Gastrocnemius medialis (tissue), 4 donors: Measurements from ENCODE around the gene CNR2.

Source experiments
- CTCF ChIP-seq, 5 experiments: fragments of 450-650 bp in 3 of 5; fragments of 200-600 bp in 2 of 5; sonication (generic) in 2 of 5; IDR thresholded peaks in 4 of 5; conservative IDR thresholded peaks in 1 of 5; 1 replicate in 4 of 5; 2 replicates in 1 of 5; pipeline ENCODE4 v1.5.1; 2016 to 2019; ENCODE audit warnings: antibody characterized with exemption in 5 of 5, mild to moderate bottlenecking in 3 of 5, moderate library complexity in 3 of 5
- POLR2A ChIP-seq, 2 donors: fragments of 450-650 bp; IDR thresholded peaks; one replicate each; pipeline ENCODE4 v1.6.1; 2017; ENCODE audit warnings: antibody characterized with exemption in 2 of 2, mild to moderate bottlenecking in 2 of 2, moderate library complexity in 2 of 2

GRCh38 chr1:23878668-23879067 lies 34.5 kb downstream of the CNR2 start:
- TF ChIP-seq CTCF (IDR thresholded peaks at IDR 0.05 in 4 of 5, conservative IDR thresholded peaks at IDR 0.05 in 1 of 5) (no peak), POLR2A (IDR thresholded peaks at IDR 0.05) (no peak)
